ENCODE data around the gene ZRSR2.

GRCh38 chrX:15786915-15787314, 3.4 kb upstream of the ZRSR2 start:
- TF ChIP-seq POLR2A (IDR thresholded peaks at IDR 0.05) (no peak), POLR2AphosphoS5 (IDR thresholded peaks at IDR 0.05) (no peak)
